HepG2 (cell line): ENCODE measurements around the gene NAALADL1. TPM values are rescaled to one million over a fixed set of nuclear protein-coding genes. Genes with fewer than 3 reads are reported as not detected.
A peak's percentile ranks its signal among the peaks of the same experiment; 100 is the strongest.

ENCODE experiments used
- AHR ChIP-seq: IDR thresholded peaks from 2 replicates; pipeline ENCODE4 v1.6.1; 2018; ENCODE audit warnings: missing genetic modification reagents, missing compliant biosample characterization
- BORCS8-MEF2B ChIP-seq: sonication (generic); formaldehyde crosslinking; IDR thresholded peaks from 2 replicates; pipeline ENCODE4 v1.8.0; 2022; ENCODE audit warnings: mild to moderate bottlenecking, missing genetic modification reagents
- CREM ChIP-seq, 2 experiments: sonication (generic) in 1 of 2; formaldehyde crosslinking in 1 of 2; IDR thresholded peaks; 2 replicates each; pipeline versions ENCODE4 v1.4.0 to v1.6.1; 2016 to 2020; ENCODE audit warnings: antibody characterized with exemption in 1 of 2, mild to moderate bottlenecking in 1 of 2, missing genetic modification reagents in 1 of 2
- EHMT2 ChIP-seq: fragments of 200-600 bp; sonication (generic); IDR thresholded peaks from 2 replicates; pipeline ENCODE4 v1.7.0; 2017; ENCODE audit warnings: antibody characterized with exemption, low read depth, low read length, borderline replicate concordance
- ETV5 ChIP-seq: IDR thresholded peaks from 2 replicates; pipeline ENCODE4 v1.6.1; 2018; ENCODE audit warnings: missing biosample characterization, missing genetic modification reagents, inconsistent platforms, borderline replicate concordance
- HCFC1 ChIP-seq: fragments of 150-350 bp; IDR thresholded peaks from 2 replicates; pipeline ENCODE4 v1.6.1; 2014; ENCODE audit warnings: low read depth, low read length
- HNRNPH1 ChIP-seq: fragments of 200-400 bp; formaldehyde crosslinking; optimal IDR thresholded peaks from 2 replicates; pipeline ENCODE3; 2017; ENCODE audit warnings: mild to moderate bottlenecking, low read depth, low read length
- JUND ChIP-seq: sonication (generic); formaldehyde crosslinking; IDR thresholded peaks from 2 replicates; pipeline ENCODE4 v1.8.0; 2022; ENCODE audit warnings: mild to moderate bottlenecking, missing genetic modification reagents
- KAT2B ChIP-seq: fragments of 150-350 bp; IDR thresholded peaks from 2 replicates; pipeline ENCODE4 v1.6.1; 2014; ENCODE audit warnings: low read depth, low read length, borderline replicate concordance
- KLF16 ChIP-seq, 2 experiments: sonication (generic) in 1 of 2; formaldehyde crosslinking in 1 of 2; IDR thresholded peaks; 2 replicates each; pipeline versions ENCODE4 v1.6.1 to v1.8.0; 2016 to 2023; ENCODE audit warnings: missing genetic modification reagents in 2 of 2, missing compliant biosample characterization in 1 of 2
- MAFK ChIP-seq, 2 experiments: IDR thresholded peaks in 1 of 2; conservative IDR thresholded peaks in 1 of 2; 2 replicates each; pipeline ENCODE4 v1.6.1; 2011; ENCODE audit warnings: improper control_type of control experiment in 2 of 2, low read length in 2 of 2
- NFE2L2 ChIP-seq: fragments of 150-350 bp; IDR thresholded peaks from 2 replicates; pipeline ENCODE4 v1.6.1; 2014; ENCODE audit warnings: low read length
- NR2C2 ChIP-seq: sonication (generic); formaldehyde crosslinking; IDR thresholded peaks from 2 replicates; pipeline ENCODE4 v1.4.0; 2020; ENCODE audit warnings: missing genetic modification reagents, mild to moderate bottlenecking, moderate library complexity, borderline replicate concordance
- ZMYM4 ChIP-seq: sonication (generic); formaldehyde crosslinking; IDR thresholded peaks from 2 replicates; pipeline ENCODE4 v1.8.1; 2023; ENCODE audit warnings: mild to moderate bottlenecking, missing genetic modification reagents
- ZNF552 ChIP-seq: sonication (generic); formaldehyde crosslinking; IDR thresholded peaks from 2 replicates; pipeline ENCODE4 v1.9.0; 2022; ENCODE audit warnings: missing genetic modification reagents, mild to moderate bottlenecking, borderline replicate concordance
- ZNF781 ChIP-seq: sonication (generic); formaldehyde crosslinking; IDR thresholded peaks from 2 replicates; pipeline ENCODE4 v1.5.1; 2020; ENCODE audit warnings: borderline replicate concordance, mild to moderate bottlenecking, missing genetic modification reagents; ENCODE audit errors: not compliant biosample characterization
- ZNF816 ChIP-seq: sonication (generic); formaldehyde crosslinking; IDR thresholded peaks from 2 replicates; pipeline ENCODE4 v1.8.0; 2022; ENCODE audit warnings: missing genetic modification reagents, mild to moderate bottlenecking, borderline replicate concordance
- polyA plus RNA-seq, 8 experiments: library from polyadenylated mRNA; depleted of rRNA in 3 of 8; stranded (reverse) in 7 of 8; unstranded in 1 of 8; fragments of >200 nt; fragmentation: Illumina TruSeq in 4 of 8; extraction: Trizol in 4 of 8; gene quantifications; 2 replicates each; pipeline versions ENCODE4 v1.2.1 to v1.2.3, GENCODE V29; 2011 to 2016; ENCODE audit warnings: low read depth in 4 of 8, missing spikeins in 1 of 8, mixed read lengths in 1 of 8; ENCODE audit not compliant: insufficient read depth in 1 of 8
- total RNA-seq, 5 experiments: library from RNA; depleted of rRNA; stranded (reverse); fragments of >200 nt; fragmentation: Illumina TruSeq; extraction: Trizol; gene quantifications; 2 replicates each; pipeline ENCODE4 v1.2.3, GENCODE V29; 2016; ENCODE audit warnings: low read depth in 1 of 5
- TF ChIP-seq, protein P1 (sequence below): sonication (generic); formaldehyde crosslinking; IDR thresholded peaks from 2 replicates; pipeline ENCODE4 v1.4.0; 2020; ENCODE audit warnings: missing genetic modification reagents
- TF ChIP-seq, protein P2 (sequence below): IDR thresholded peaks from 2 replicates; pipeline ENCODE4 v1.6.1; 2016
- TF ChIP-seq, protein P3 (sequence below): sonication (generic); formaldehyde crosslinking; IDR thresholded peaks from 2 replicates; pipeline ENCODE4 v1.8.1; 2023; ENCODE audit warnings: missing genetic modification reagents, mild to moderate bottlenecking, borderline replicate concordance
- TF ChIP-seq, protein P4 (sequence below): sonication (generic); formaldehyde crosslinking; IDR thresholded peaks from 2 replicates; pipeline ENCODE4 v1.5.0; 2020; ENCODE audit warnings: mild to moderate bottlenecking, missing genetic modification reagents
- TF ChIP-seq, protein P5 (sequence below): sonication (generic); formaldehyde crosslinking; conservative IDR thresholded peaks from 2 replicates; pipeline ENCODE4 v1.4.0; 2020; ENCODE audit warnings: missing genetic modification reagents

NAALADL1 gene
- total and polyA plus RNA-seq, 2 of the 13 experiments (the other 11 are each of a cell fraction or from before 2014, with no cell fraction given): 9.3 to 33.9 TPM

DNA sequence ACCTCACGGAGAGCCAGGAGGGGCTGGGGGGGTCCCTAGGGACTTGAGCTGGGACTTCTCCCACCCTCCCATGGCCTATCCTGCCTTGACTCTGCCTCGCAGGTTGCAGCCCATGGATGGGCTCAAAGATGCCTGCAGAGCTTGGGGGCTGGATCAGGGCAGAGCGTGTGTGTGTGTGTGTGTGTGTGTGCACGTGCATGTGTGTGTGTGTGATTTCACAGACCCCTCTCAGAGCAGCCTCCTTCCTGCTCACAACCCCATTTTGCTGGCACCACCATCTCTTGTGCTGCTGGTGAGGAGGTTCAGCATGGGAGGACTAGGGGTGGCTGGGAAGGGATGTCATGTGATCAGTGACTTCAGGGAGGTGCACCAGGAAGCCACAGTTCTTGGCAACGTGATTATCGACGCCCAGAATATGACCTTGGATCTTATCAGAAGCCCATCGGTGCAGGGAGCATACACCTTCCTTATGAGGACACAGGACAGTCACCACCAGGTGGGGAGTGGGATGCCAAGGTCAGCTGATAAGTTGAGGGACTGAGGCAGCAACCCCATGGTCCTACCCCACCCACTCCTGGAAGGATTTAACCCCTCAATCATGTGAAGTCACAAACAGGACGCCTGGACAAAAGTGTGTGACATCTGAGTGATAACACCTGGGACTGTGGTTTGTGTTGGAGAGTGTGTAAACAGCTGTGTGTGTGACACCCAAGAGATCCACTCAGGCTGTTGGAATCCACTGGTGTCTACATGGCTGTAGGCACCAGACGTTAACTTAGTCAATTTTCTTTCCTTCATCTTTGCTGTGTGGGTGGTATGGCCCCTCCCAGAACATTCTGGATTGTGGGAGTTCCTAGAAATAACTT lies 1.8 kb upstream of the NAALADL1 start (continued):
- TF ChIP-seq, protein P1, sequence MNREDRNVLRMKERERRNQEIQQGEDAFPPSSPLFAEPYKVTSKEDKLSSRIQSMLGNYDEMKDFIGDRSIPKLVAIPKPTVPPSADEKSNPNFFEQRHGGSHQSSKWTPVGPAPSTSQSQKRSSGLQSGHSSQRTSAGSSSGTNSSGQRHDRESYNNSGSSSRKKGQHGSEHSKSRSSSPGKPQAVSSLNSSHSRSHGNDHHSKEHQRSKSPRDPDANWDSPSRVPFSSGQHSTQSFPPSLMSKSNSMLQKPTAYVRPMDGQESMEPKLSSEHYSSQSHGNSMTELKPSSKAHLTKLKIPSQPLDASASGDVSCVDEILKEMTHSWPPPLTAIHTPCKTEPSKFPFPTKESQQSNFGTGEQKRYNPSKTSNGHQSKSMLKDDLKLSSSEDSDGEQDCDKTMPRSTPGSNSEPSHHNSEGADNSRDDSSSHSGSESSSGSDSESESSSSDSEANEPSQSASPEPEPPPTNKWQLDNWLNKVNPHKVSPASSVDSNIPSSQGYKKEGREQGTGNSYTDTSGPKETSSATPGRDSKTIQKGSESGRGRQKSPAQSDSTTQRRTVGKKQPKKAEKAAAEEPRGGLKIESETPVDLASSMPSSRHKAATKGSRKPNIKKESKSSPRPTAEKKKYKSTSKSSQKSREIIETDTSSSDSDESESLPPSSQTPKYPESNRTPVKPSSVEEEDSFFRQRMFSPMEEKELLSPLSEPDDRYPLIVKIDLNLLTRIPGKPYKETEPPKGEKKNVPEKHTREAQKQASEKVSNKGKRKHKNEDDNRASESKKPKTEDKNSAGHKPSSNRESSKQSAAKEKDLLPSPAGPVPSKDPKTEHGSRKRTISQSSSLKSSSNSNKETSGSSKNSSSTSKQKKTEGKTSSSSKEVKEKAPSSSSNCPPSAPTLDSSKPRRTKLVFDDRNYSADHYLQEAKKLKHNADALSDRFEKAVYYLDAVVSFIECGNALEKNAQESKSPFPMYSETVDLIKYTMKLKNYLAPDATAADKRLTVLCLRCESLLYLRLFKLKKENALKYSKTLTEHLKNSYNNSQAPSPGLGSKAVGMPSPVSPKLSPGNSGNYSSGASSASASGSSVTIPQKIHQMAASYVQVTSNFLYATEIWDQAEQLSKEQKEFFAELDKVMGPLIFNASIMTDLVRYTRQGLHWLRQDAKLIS: no peak
- TF ChIP-seq HNRNPH1 (no peak), BORCS8-MEF2B (no peak), ETV5 (no peak), ZNF552 (CRISPR knock-in tag) (no peak), ZMYM4 (no peak), AHR (CRISPR knock-in tag) (no peak), MAFK (conservative IDR thresholded peaks at IDR 0.05 in 1 of 2, IDR thresholded peaks at IDR 0.05 in 1 of 2; ENCODE audit: low read length in 2 of 2) (no peak), ZNF816 (no peak), KLF16 (CRISPR knock-in tag; IDR thresholded peaks at IDR 0.05) (no peak), NFE2L2 (no peak), EHMT2 (no peak), NR2C2 (CRISPR knock-in tag) (0 out of 2 replicates have a peak, but pooled peaks have one; percentile 31), KAT2B (no peak), HCFC1 (no peak), CREM (IDR thresholded peaks at IDR 0.05) (no peak), CREM (CRISPR knock-in tag; IDR thresholded peaks at IDR 0.05) (no peak), ZNF781 (CRISPR knock-in tag) (no peak), JUND (CRISPR knock-in tag) (no peak)
- TF ChIP-seq, protein P2, sequence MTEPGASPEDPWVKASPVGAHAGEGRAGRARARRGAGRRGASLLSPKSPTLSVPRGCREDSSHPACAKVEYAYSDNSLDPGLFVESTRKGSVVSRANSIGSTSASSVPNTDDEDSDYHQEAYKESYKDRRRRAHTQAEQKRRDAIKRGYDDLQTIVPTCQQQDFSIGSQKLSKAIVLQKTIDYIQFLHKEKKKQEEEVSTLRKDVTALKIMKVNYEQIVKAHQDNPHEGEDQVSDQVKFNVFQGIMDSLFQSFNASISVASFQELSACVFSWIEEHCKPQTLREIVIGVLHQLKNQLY (CRISPR knock-in tag): no peak
- TF ChIP-seq, protein P3, sequence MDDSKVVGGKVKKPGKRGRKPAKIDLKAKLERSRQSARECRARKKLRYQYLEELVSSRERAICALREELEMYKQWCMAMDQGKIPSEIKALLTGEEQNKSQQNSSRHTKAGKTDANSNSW (CRISPR knock-in tag): no peak
- TF ChIP-seq, protein P4, sequence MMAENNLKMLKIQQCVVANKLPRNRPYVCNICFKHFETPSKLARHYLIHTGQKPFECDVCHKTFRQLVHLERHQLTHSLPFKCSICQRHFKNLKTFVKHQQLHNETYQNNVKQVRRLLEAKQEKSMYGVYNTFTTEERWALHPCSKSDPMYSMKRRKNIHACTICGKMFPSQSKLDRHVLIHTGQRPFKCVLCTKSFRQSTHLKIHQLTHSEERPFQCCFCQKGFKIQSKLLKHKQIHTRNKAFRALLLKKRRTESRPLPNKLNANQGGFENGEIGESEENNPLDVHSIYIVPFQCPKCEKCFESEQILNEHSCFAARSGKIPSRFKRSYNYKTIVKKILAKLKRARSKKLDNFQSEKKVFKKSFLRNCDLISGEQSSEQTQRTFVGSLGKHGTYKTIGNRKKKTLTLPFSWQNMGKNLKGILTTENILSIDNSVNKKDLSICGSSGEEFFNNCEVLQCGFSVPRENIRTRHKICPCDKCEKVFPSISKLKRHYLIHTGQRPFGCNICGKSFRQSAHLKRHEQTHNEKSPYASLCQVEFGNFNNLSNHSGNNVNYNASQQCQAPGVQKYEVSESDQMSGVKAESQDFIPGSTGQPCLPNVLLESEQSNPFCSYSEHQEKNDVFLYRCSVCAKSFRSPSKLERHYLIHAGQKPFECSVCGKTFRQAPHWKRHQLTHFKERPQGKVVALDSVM (CRISPR knock-in tag): no peak
- TF ChIP-seq, protein P5, sequence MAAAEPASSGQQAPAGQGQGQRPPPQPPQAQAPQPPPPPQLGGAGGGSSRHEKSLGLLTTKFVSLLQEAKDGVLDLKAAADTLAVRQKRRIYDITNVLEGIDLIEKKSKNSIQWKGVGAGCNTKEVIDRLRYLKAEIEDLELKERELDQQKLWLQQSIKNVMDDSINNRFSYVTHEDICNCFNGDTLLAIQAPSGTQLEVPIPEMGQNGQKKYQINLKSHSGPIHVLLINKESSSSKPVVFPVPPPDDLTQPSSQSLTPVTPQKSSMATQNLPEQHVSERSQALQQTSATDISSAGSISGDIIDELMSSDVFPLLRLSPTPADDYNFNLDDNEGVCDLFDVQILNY (CRISPR knock-in tag): no peak
